Type B pancreatic cell (in vitro differentiated cells): ENCODE measurements around the gene FOXN3. TPM values are rescaled to one million over a fixed set of nuclear protein-coding genes. Genes with fewer than 3 reads are reported as not detected.

ENCODE experiments used
- DNase-seq: peaks from one replicate; pipeline ENCODE4 v3.0.0; 2021; ENCODE audit warnings: mixed read lengths; ENCODE audit not compliant: unreplicated experiment; ENCODE audit errors: extremely low spot score
- H3K27ac Mint-ChIP-seq: 2 replicates; pipeline ENCODE4 v1.8.0; 2021; ENCODE audit warnings: mild to moderate bottlenecking, mixed read lengths
- H3K27me3 Mint-ChIP-seq: 2 replicates; pipeline ENCODE4 v1.8.0; 2021; ENCODE audit warnings: mixed read lengths
- H3K36me3 Mint-ChIP-seq: 2 replicates; pipeline ENCODE4 v1.8.0; 2021; ENCODE audit warnings: mixed read lengths
- H3K4me1 Mint-ChIP-seq: one replicate; pipeline ENCODE4 v1.8.0; 2021; ENCODE audit warnings: mixed read lengths; ENCODE audit not compliant: unreplicated experiment
- H3K4me3 Mint-ChIP-seq: 2 replicates; pipeline ENCODE4 v1.8.0; 2021; ENCODE audit warnings: mild to moderate bottlenecking, mixed read lengths
- H3K9me3 Mint-ChIP-seq: 2 replicates; pipeline ENCODE4 v1.8.0; 2021; ENCODE audit warnings: mixed read lengths
- total RNA-seq: library from RNA; stranded (reverse); gene quantifications from 2 replicates; pipeline ENCODE4 v1.2.1, GENCODE V29; 2021; ENCODE audit warnings: low replicate concordance
- TF ChIP-seq, protein P1 (sequence below): fragments of 200-600 bp; sonication (generic); conservative IDR thresholded peaks from 2 replicates; pipeline ENCODE4 v1.5.0; 2021; ENCODE audit warnings: antibody characterized with exemption, mild to moderate bottlenecking

Gene FOXN3
- total RNA-seq, 1 donor from 2014 or later, result 73.5 TPM

DNA sequence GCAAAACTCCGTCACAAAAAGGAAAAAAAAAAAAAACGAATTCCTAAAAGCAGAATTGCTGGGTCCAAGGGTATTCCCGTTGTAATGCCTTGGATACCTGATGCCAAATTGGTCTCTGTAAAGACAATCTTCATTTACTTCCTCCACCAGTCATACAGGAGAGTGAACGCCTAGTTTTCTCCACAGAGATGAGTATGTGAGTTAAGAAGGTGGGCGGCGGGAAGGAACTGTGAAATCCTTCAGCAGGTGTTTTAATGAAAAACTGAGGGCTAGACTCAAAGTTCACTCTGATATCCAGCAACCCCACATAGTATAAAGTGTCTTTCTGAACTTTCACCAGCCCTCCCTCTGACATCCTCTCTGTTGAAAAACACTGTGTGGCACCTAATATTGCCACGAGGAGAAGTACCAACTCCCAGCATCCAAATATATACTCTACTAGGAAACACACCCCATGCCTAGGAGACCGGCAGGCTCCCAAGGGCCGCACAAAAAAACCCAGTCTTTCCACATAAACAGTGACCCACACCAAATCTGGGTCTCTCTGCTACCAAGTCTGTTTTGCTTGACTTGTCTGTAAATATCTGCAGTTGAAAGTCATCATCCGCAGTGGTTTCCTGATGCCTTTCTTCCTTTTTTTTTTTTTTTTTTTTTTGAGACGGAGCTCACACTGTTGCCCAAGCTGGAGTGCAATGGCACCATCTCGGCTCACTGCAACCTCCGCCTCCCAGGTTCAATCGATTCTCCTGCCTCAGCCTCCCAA is 30.3 kb upstream of the FOXN3 start:
- TF ChIP-seq, protein P1, sequence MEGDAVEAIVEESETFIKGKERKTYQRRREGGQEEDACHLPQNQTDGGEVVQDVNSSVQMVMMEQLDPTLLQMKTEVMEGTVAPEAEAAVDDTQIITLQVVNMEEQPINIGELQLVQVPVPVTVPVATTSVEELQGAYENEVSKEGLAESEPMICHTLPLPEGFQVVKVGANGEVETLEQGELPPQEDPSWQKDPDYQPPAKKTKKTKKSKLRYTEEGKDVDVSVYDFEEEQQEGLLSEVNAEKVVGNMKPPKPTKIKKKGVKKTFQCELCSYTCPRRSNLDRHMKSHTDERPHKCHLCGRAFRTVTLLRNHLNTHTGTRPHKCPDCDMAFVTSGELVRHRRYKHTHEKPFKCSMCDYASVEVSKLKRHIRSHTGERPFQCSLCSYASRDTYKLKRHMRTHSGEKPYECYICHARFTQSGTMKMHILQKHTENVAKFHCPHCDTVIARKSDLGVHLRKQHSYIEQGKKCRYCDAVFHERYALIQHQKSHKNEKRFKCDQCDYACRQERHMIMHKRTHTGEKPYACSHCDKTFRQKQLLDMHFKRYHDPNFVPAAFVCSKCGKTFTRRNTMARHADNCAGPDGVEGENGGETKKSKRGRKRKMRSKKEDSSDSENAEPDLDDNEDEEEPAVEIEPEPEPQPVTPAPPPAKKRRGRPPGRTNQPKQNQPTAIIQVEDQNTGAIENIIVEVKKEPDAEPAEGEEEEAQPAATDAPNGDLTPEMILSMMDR, result no peak
- Mint-ChIP-seq H3K4me1 (peaks cover 5% of the 10 kb centered on the region), H3K27ac (no peak overlapping the region), H3K4me3 (no peak overlapping the region), H3K9me3 (no peaks in the 10 kb centered on the region), H3K27me3 (no peaks in the 10 kb centered on the region), H3K36me3 (no peaks in the 10 kb centered on the region)
- DNase-seq, result no peak

DNA sequence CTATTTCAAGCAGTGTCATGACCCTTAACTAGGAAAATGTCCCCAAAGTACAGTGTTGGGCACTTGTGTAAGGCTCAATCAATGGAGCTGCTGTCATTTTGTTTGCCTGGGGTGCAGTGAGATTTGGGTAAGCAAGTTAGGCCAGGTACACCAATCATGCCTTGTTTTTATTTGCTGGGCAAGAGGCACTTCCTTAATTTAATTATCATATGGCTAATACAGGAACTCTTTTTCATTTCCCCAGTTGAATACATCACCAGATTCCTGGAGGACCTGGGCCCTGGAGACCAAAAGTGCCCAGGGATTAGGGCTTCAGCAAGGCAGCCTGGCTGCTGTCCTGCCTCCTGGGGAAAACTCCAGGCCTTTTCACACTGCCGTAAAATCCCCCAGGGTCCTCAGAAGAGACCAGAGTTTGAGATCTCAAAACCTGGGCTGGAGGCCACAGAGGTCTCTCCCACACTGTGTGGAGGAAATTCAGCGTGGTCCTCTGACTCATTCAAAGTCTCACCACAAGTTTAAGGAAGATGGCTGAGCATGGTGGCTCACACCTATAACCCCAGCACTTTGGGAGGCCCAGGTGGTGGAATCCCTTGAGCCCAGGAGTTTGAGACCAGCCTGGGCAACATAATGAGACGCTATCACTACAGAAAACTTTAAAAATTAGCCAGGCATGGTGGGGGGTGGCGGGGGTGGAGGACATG is 28.4 kb upstream of the FOXN3 start:
- DNase-seq, result no peak
- no peaks in the 10 kb centered on the region for H3K9me3 Mint-ChIP-seq
- TF ChIP-seq, protein P1, result no peak
- no peak overlapping the region for H3K4me3 Mint-ChIP-seq
- H3K36me3 Mint-ChIP-seq, result no peaks in the 10 kb centered on the region
- peaks cover 5% of the 10 kb centered on the region for H3K4me1 Mint-ChIP-seq
- H3K27ac Mint-ChIP-seq, result no peak overlapping the region
- no peaks in the 10 kb centered on the region for H3K27me3 Mint-ChIP-seq

DNA sequence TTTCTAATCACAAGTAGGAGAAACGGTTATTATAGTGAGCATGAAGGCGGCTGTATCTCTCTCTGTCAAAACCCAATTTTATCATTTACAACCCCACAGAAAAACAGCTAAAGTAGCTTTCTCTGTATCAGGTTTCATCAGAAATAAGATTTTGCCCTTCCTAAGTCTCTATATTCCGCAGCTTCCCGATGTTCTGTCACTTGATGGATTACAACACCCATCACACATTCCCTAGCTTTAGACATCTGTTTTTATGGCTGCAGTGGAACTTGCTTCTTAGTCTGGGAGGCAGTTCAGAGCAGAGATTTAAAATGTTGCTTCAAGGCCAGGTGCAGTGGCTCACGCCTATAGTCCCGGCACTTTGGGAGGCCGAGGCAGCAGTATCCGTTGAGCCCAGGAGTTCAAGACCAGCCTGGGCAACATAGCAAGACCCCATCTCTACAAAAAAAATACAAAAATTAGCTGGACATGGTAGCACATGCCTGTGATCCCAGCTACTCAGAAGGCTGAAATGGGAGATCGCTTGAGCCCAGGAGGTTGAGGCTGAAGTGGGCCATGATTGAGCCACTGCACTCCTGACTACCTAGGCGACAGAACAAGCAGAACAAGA is 27.6 kb upstream of the FOXN3 start:
- DNase-seq, result no peak
- Mint-ChIP-seq H3K27me3 (no peaks in the 10 kb centered on the region), H3K36me3 (no peaks in the 10 kb centered on the region), H3K27ac (peak overlapping the region; percentile 39), H3K4me1 (peaks cover 5% of the 10 kb centered on the region), H3K4me3 (no peak overlapping the region), H3K9me3 (no peaks in the 10 kb centered on the region)
- TF ChIP-seq, protein P1, result no peak

DNA sequence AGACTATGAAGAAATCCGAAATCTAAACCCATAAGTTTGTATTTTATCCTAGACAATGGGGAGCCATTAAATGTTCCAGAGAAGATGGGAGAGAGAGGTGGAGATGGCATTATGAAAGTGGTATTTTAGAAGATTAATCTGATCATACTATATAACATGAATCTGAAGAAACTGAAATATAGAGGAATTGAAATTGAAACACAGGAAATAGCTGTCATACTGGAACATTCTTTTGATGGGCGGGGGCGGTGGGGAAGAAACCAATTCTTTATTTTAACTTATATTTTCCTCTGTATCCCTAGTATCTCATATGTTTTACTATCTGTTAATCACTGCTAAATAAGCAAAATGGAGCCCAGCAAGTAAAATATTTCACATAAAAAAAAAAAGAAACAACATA is 27.0 kb upstream of the FOXN3 start:
- peaks cover 5% of the 10 kb centered on the region for H3K4me1 Mint-ChIP-seq
- TF ChIP-seq, protein P1, result no peak
- H3K27me3 Mint-ChIP-seq, result no peaks in the 10 kb centered on the region

DNA sequence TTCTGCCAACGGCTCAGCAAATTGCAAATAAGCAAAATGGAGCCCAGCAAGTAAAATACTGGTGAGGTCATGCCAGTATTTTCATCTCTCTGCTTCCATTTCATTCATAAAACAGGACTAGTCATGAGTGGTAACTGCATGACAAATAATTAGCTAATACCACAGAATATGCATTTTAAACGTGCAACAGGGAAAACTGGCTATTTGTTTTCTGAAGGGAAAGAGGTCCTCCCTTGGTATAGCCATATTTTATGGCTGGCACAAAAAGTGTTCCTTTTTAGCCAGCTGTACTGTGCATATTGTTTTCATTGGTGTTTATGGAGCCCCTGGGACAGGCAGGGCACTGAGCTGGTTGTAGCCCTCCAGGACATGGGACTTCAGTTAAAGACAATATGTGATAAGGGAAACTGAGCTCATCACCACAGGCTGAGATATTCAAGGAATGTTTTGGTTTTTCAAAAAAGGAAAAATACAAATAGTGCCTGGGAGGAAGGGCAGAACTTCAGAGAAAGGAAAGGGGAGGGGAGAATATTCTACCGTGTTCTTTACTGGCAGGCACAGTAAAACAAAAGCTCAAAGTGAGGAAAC is 26.1 kb upstream of the FOXN3 start:
- no peaks in the 10 kb centered on the region for H3K9me3 Mint-ChIP-seq
- no peak for DNase-seq
- TF ChIP-seq, protein P1, result no peak
- H3K27me3 Mint-ChIP-seq, result no peaks in the 10 kb centered on the region
- no peaks in the 10 kb centered on the region for H3K36me3 Mint-ChIP-seq
- peaks cover 5% of the 10 kb centered on the region for H3K4me1 Mint-ChIP-seq
- H3K4me3 Mint-ChIP-seq, result no peak overlapping the region
- no peak overlapping the region for H3K27ac Mint-ChIP-seq

More for the DNA sequence above, 27.0 kb upstream of the FOXN3 start:
- Mint-ChIP-seq H3K27ac (peak overlapping the region; percentile 39), H3K36me3 (no peaks in the 10 kb centered on the region), H3K4me3 (no peak overlapping the region), H3K9me3 (no peaks in the 10 kb centered on the region)
- no peak for DNase-seq
